GM23338 (cell line): ENCODE measurements around the gene PSKH1.

Experiments used
- CREB1 ChIP-seq: fragments of 250-450 bp; sonication (Bioruptor Pico); IDR thresholded peaks from 2 replicates; pipeline ENCODE4 v1.5.0; 2020; ENCODE audit warnings: low read depth, mild to moderate bottlenecking, moderate library complexity
- EZH2 ChIP-seq: fragments of 200-600 bp; sonication (generic); IDR thresholded peaks from one replicate; pipeline ENCODE4 v1.8.0; 2017; ENCODE audit warnings: antibody characterized with exemption, mild to moderate bottlenecking, low read depth; ENCODE audit not compliant: unreplicated experiment
- EZH2phosphoT487 ChIP-seq: fragments of 200-600 bp; sonication (generic); IDR thresholded peaks from one replicate; pipeline ENCODE4 v1.8.1; 2018; ENCODE audit warnings: antibody characterized with exemption; ENCODE audit not compliant: unreplicated experiment
- JUNB ChIP-seq: IDR thresholded peaks from one replicate; pipeline ENCODE4 v1.6.1; 2016; ENCODE audit warnings: antibody characterized with exemption; ENCODE audit not compliant: unreplicated experiment
- NANOG ChIP-seq: IDR thresholded peaks from 2 replicates; pipeline ENCODE4 v1.6.1; 2016; ENCODE audit warnings: antibody characterized with exemption, borderline replicate concordance
- POLR2AphosphoS5 ChIP-seq: IDR thresholded peaks from 2 replicates; pipeline ENCODE4 v1.6.1; 2016; ENCODE audit warnings: antibody characterized with exemption, low read depth
- ZNF114 ChIP-seq: fragments of 250-450 bp; sonication (Bioruptor Pico); IDR thresholded peaks from 2 replicates; pipeline ENCODE4 v1.5.0; 2020; ENCODE audit warnings: mild to moderate bottlenecking, moderate library complexity
- ZNF462 ChIP-seq: fragments of 250-450 bp; sonication (Bioruptor Pico); IDR thresholded peaks from 2 replicates; pipeline ENCODE4 v1.5.0; 2020; ENCODE audit warnings: mild to moderate bottlenecking, moderate library complexity
- TF ChIP-seq, protein P1 (sequence below), 2 experiments: fragments of 200-600 bp in 1 of 2; sonication (generic) in 1 of 2; conservative IDR thresholded peaks; 2 replicates each; pipeline versions ENCODE4 v1.5.1 to v1.6.1; 2016 to 2017; ENCODE audit warnings: antibody characterized with exemption in 2 of 2, low read depth in 2 of 2, mild to moderate bottlenecking in 2 of 2, moderate library complexity in 1 of 2
- TF ChIP-seq, protein P2 (sequence below): IDR thresholded peaks from one replicate; pipeline ENCODE4 v1.6.1; 2018; ENCODE audit warnings: antibody characterized with exemption; ENCODE audit not compliant: unreplicated experiment
- TF ChIP-seq, protein P3 (sequence below): IDR thresholded peaks from 2 replicates; pipeline ENCODE4 v1.6.1; 2016; ENCODE audit warnings: antibody characterized with exemption

DNA sequence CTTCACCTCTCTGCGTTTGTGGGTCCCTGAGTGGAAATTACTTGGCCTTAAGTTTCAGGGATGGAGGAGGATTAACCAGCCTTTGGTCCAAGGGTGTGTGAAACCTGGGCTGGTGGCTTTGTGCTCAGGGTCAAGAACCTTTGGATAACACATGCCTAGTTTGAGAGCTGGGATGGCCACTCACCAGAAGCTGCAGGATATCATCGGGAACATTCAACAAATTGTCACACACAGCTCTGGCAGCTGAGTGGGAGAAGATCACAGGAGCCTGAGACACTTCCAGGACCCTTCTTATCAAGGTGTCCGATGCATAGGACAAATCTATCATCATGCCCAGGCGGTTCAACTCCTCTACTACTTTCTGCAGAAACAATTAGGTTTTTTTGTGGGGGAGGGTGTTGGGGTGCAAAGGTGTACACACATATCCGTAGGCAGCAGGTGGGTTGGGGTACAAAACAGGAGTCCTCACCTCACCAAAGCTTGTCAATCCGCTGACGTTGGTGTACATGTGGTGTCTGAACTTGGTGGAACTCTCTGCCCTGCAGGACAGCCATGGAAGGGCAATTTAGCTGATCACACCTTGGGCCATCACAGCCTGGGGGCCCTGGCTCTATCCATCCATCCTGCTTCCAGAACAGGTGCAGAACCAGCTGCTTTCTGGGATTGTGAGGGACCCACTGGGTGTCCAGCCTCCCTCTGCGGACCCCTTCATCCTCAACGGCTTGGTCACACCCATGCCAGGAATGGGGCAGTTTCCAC lies 84.6 kb downstream of the PSKH1 start:
- TF ChIP-seq, protein P1, sequence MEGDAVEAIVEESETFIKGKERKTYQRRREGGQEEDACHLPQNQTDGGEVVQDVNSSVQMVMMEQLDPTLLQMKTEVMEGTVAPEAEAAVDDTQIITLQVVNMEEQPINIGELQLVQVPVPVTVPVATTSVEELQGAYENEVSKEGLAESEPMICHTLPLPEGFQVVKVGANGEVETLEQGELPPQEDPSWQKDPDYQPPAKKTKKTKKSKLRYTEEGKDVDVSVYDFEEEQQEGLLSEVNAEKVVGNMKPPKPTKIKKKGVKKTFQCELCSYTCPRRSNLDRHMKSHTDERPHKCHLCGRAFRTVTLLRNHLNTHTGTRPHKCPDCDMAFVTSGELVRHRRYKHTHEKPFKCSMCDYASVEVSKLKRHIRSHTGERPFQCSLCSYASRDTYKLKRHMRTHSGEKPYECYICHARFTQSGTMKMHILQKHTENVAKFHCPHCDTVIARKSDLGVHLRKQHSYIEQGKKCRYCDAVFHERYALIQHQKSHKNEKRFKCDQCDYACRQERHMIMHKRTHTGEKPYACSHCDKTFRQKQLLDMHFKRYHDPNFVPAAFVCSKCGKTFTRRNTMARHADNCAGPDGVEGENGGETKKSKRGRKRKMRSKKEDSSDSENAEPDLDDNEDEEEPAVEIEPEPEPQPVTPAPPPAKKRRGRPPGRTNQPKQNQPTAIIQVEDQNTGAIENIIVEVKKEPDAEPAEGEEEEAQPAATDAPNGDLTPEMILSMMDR (conservative IDR thresholded peaks at IDR 0.05; ENCODE audit: low read depth in 2 of 2), result no peak
- TF ChIP-seq EZH2, result no peak
- no peak for TF ChIP-seq CREB1 (CRISPR knock-in tag)
- TF ChIP-seq, protein P2, sequence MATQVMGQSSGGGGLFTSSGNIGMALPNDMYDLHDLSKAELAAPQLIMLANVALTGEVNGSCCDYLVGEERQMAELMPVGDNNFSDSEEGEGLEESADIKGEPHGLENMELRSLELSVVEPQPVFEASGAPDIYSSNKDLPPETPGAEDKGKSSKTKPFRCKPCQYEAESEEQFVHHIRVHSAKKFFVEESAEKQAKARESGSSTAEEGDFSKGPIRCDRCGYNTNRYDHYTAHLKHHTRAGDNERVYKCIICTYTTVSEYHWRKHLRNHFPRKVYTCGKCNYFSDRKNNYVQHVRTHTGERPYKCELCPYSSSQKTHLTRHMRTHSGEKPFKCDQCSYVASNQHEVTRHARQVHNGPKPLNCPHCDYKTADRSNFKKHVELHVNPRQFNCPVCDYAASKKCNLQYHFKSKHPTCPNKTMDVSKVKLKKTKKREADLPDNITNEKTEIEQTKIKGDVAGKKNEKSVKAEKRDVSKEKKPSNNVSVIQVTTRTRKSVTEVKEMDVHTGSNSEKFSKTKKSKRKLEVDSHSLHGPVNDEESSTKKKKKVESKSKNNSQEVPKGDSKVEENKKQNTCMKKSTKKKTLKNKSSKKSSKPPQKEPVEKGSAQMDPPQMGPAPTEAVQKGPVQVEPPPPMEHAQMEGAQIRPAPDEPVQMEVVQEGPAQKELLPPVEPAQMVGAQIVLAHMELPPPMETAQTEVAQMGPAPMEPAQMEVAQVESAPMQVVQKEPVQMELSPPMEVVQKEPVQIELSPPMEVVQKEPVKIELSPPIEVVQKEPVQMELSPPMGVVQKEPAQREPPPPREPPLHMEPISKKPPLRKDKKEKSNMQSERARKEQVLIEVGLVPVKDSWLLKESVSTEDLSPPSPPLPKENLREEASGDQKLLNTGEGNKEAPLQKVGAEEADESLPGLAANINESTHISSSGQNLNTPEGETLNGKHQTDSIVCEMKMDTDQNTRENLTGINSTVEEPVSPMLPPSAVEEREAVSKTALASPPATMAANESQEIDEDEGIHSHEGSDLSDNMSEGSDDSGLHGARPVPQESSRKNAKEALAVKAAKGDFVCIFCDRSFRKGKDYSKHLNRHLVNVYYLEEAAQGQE, result no peak
- TF ChIP-seq POLR2AphosphoS5, result no peak
- TF ChIP-seq, protein P3, sequence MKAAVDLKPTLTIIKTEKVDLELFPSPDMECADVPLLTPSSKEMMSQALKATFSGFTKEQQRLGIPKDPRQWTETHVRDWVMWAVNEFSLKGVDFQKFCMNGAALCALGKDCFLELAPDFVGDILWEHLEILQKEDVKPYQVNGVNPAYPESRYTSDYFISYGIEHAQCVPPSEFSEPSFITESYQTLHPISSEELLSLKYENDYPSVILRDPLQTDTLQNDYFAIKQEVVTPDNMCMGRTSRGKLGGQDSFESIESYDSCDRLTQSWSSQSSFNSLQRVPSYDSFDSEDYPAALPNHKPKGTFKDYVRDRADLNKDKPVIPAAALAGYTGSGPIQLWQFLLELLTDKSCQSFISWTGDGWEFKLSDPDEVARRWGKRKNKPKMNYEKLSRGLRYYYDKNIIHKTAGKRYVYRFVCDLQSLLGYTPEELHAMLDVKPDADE, result no peak
- no peak for TF ChIP-seq EZH2phosphoT487
- no peak for TF ChIP-seq ZNF114 (CRISPR knock-in tag)
- no peak for TF ChIP-seq NANOG
- no peak for TF ChIP-seq JUNB
- no peak for TF ChIP-seq ZNF462 (CRISPR knock-in tag)
